Natural killer cell (primary cell): ENCODE measurements around the gene HEATR5B. TPM values are rescaled to one million over a fixed set of nuclear protein-coding genes. Genes with fewer than 3 reads are reported as not detected.
"Not testable (repeated sequence)": the region's sequence is repeated elsewhere in the genome, so short reads cannot be mapped to it uniquely, and the experiment has no call there.

Experiments used
- ATAC-seq, 3 donors: fragments of 150-1000 bp in 2 of 3; fragments of 200-7000 bp in 1 of 3; cut with Tn5 transposase; 1 replicate in 1 of 3; 2 replicates in 2 of 3; pipeline ENCODE4 v1.10.0; 2021; ENCODE audit warnings: mild to moderate bottlenecking in 2 of 3, moderate library complexity in 2 of 3
- DNase-seq, 2 donors: peaks; one replicate each; pipeline versions ENCODE4 v3.0.0 to v3.0.0-alpha.2; 2013 to 2021; ENCODE audit warnings: mixed read lengths in 1 of 2
- H3K27ac ChIP-seq: one replicate; pipeline ENCODE4 v1.5.1; 2013; ENCODE audit warnings: mild to moderate bottlenecking, low read length
- H3K27me3 ChIP-seq: one replicate; pipeline ENCODE4 v1.6.1; 2013; ENCODE audit warnings: low read length; ENCODE audit not compliant: control insufficient read depth, insufficient read depth
- H3K36me3 ChIP-seq: one replicate; pipeline ENCODE4 v1.6.1; 2013; ENCODE audit warnings: low read length; ENCODE audit not compliant: control insufficient read depth, insufficient read depth
- H3K4me1 ChIP-seq: one replicate; pipeline ENCODE4 v1.6.1; 2013; ENCODE audit warnings: low read length; ENCODE audit not compliant: control insufficient read depth, insufficient read depth
- H3K4me3 ChIP-seq: one replicate; pipeline ENCODE4 v1.5.1; 2013; ENCODE audit warnings: low read length
- H3K9me3 ChIP-seq: one replicate; pipeline ENCODE4 v1.6.1; 2013; ENCODE audit warnings: low read length; ENCODE audit not compliant: control insufficient read depth, insufficient read depth
- H3K27ac Mint-ChIP-seq, 2 donors: one replicate each; pipeline ENCODE4 v1.8.0; 2022; ENCODE audit warnings: mild to moderate bottlenecking in 2 of 2, mixed read lengths in 2 of 2, moderate library complexity in 1 of 2
- H3K27me3 Mint-ChIP-seq, 2 donors: one replicate each; pipeline ENCODE4 v1.8.0; 2022; ENCODE audit warnings: low read depth in 2 of 2, mixed read lengths in 2 of 2
- H3K36me3 Mint-ChIP-seq: one replicate; pipeline ENCODE4 v1.8.0; 2022; ENCODE audit warnings: mixed read lengths
- H3K4me1 Mint-ChIP-seq, 2 donors: one replicate each; pipeline ENCODE4 v1.8.0; 2022; ENCODE audit warnings: mixed read lengths in 2 of 2
- H3K4me3 Mint-ChIP-seq: one replicate; pipeline ENCODE4 v1.8.0; 2022; ENCODE audit warnings: mild to moderate bottlenecking, moderate library complexity, mixed read lengths
- H3K9me3 Mint-ChIP-seq, 2 donors: one replicate each; pipeline ENCODE4 v1.8.0; 2022; ENCODE audit warnings: mixed read lengths in 2 of 2
- CTCF ChIP-seq: fragments of 200-600 bp; IDR thresholded peaks from one replicate; pipeline ENCODE4 v1.8.0; 2022; ENCODE audit warnings: antibody characterized with exemption
- WGBS: methylation state at CpG from one replicate; pipeline ENCODE4 v1.1.7; 2013; ENCODE audit warnings: missing lambda C conversion rate; ENCODE audit not compliant: insufficient coverage; 5-methylcytosine and 5-hydroxymethylcytosine counted together
- intact Hi-C: fragments of 100-400 bp; cut with micrococcal nuclease; formaldehyde crosslinking; loops from one replicate; pipeline ENCODE4 v1.14.2; 2022
- total RNA-seq, 4 donors: library from RNA; stranded (reverse); fragments of 120-200 nt in 1 of 4; gene quantifications; one replicate each; pipeline versions ENCODE4 v1.2.3 to v1.2.4, GENCODE V29; 2013 to 2022

Gene HEATR5B
- total RNA-seq, 3 donors from 2014 or later (not counting 1 experiment from before 2014, with no cell fraction given), result 31.1 to 53.9 (median 39.9) TPM

GRCh38 chr2:36941867-36942266 lies 142.3 kb downstream of the HEATR5B start:
- no peaks in the 10 kb centered on the region for H3K27me3 Mint-ChIP-seq
- no peaks in the 10 kb centered on the region for H3K36me3 Mint-ChIP-seq
- Histone ChIP-seq H3K4me3 (no peak overlapping the region), H3K9me3 (no peaks in the 10 kb centered on the region), H3K27me3 (no peaks in the 10 kb centered on the region), H3K27ac (no peak overlapping the region), H3K36me3 (no peaks in the 10 kb centered on the region), H3K4me1 (no peaks in the 10 kb centered on the region)
- DNase-seq (no peak), ATAC-seq (no peak)
- no peaks in the 10 kb centered on the region for H3K9me3 Mint-ChIP-seq
- TF ChIP-seq CTCF, result no peak
- intact Hi-C loops, result no loop called here
- H3K27ac Mint-ChIP-seq, result no peak overlapping the region
- peaks cover 6 to 7% of the 10 kb centered on the region in 2 donors for H3K4me1 Mint-ChIP-seq
- 100% methylated on average over 2 of the region's 4 CpGs for WGBS
- H3K4me3 Mint-ChIP-seq, result no peak overlapping the region

GRCh38 chr2:36936526-36936925 lies 147.6 kb downstream of the HEATR5B start:
- H3K9me3 Mint-ChIP-seq, H3K36me3 Mint-ChIP-seq, H3K4me1 ChIP-seq, H3K4me3 ChIP-seq, ATAC-seq, H3K27me3 Mint-ChIP-seq, H3K9me3 ChIP-seq, DNase-seq, intact Hi-C loops, H3K36me3 ChIP-seq, H3K27me3 ChIP-seq, H3K27ac ChIP-seq, H3K4me3 Mint-ChIP-seq: not testable (repeated sequence)
- peaks cover 21 to 22% of the 10 kb centered on the region in 2 donors for H3K4me1 Mint-ChIP-seq
- H3K27ac Mint-ChIP-seq, result peak overlapping the region in 1 of 2 donors; percentile 16

DNA sequence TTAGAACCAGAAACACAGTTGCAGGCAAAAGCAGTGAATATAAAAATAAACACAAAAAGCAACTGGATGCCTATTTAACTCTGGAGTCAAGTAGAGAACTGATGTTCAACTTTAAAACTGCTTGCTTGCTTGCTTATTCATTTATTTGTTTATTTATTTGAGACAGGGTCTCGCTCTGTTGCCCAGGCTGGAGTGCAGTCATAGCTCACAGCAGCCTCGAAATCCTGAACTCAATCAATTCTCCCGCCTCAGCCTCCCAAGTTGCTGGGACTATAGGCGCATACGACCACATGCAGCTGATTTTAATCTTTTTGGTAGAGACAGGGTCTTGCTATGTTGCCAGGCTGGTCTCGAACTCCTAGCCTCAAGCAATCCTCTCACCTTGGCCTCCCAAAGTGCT lies 152.5 kb downstream of the HEATR5B start:
- H3K4me3 Mint-ChIP-seq, H3K9me3 Mint-ChIP-seq, H3K4me1 ChIP-seq, H3K4me3 ChIP-seq, intact Hi-C loops, H3K9me3 ChIP-seq, H3K36me3 ChIP-seq, ATAC-seq, DNase-seq, H3K27ac Mint-ChIP-seq, H3K27me3 ChIP-seq, H3K27me3 Mint-ChIP-seq, H3K36me3 Mint-ChIP-seq, H3K27ac ChIP-seq: not testable (repeated sequence)
- H3K4me1 Mint-ChIP-seq, result peaks cover 34 to 36% of the 10 kb centered on the region in 2 donors
- WGBS, result 99% methylated on average over 6 of the region's 6 CpGs

Other genes starting within 250 kb of the HEATR5B start
- 10 to 100 TPM; 43.1 to 49.9 (median 43.4) TPM for gene STRN, start 117.8 kb downstream of the HEATR5B start, total RNA-seq
- gene GPATCH11, start 146 bp upstream of the HEATR5B start, total RNA-seq, result 10 to 100 TPM in 1 of 3 donors, 1 to 10 TPM in 2; 6.5 to 18.2 (median 8.6) TPM
- 10 to 100 TPM; 29.9 to 47.3 (median 43.9) TPM for gene EIF2AK2, start 72.6 kb upstream of the HEATR5B start, total RNA-seq
- gene SULT6B1, start 104.3 kb upstream of the HEATR5B start, total RNA-seq, result not detected
- gene CEBPZOS, start 112.1 kb upstream of the HEATR5B start, total RNA-seq, result 10 to 100 TPM; 30.3 to 37.0 (median 30.9) TPM
- gene CEBPZ, start 147.2 kb upstream of the HEATR5B start, total RNA-seq, result 10 to 100 TPM; 51.0 to 58.1 (median 54.5) TPM
- 10 to 100 TPM; 13.4 to 24.1 (median 19.7) TPM for gene NDUFAF7, start 147.3 kb upstream of the HEATR5B start, total RNA-seq
- 10 to 100 TPM; 64.4 to 76.2 (median 65.1) TPM for gene PRKD3, start 240.5 kb upstream of the HEATR5B start, total RNA-seq